ENCODE measurements around the gene NETO2. TPM values are rescaled to one million over a fixed set of nuclear protein-coding genes. Genes with fewer than 3 reads are reported as not detected.

Gene NETO2
- total and polyA plus RNA-seq, 2 of the 13 experiments (the other 11 are each of a cell fraction or from before 2014, with no cell fraction given) = 8.2 to 13.5 TPM

DNA sequence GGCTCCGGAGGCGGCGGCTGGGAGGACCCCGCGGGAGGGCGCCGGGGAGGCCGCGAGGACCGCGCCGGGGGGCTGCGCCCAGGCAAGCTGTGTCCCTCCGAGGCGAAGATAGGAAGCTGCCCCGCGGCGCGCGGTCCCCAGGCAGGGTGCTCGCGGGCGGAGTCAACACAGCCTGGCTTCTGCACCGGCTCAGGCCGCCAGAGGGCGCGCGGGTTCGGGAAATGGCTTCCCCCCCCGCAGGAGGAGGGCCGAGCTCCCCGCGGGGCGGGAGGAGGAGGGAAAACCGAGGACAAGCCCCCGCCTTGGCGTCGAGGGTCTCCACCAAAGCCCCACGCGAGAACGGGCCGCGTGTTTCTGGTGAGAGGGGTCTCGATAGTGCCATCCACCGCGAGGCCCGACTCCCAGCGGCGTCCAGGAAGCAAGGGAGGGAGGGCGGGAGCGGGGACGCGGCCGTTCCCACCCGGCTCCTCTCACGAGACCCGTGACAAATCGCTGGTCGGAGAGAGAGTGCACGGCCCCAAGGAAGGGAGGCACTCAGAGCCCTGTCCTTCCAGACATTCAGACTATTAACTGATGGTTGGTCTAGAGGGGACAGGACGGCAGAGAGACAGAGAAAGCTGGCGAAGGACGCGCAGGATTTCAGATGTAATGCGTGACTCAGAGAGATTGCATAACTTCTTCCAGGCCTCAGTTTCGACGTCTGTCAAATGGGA, 105.8 kb downstream of the NETO2 start (continued):
- TF ChIP-seq FOXK1 (CRISPR knock-in tag; IDR thresholded peaks at IDR 0.05; ENCODE audit: borderline replicate concordance, low read depth) = peak; percentile 24; the same call in 1 of the 2 replicates
- TF ChIP-seq ZNF780A (CRISPR knock-in tag; IDR thresholded peaks at IDR 0.05) = no peak
- no peak for TF ChIP-seq TCF7 (IDR thresholded peaks at IDR 0.05; ENCODE audit: low read depth)
- peak; percentile 52; the same call in 1 of the 2 replicates for TF ChIP-seq ZNF772 (CRISPR knock-in tag; IDR thresholded peaks at IDR 0.05)
- TF ChIP-seq MTF1 (CRISPR knock-in tag; IDR thresholded peaks at IDR 0.05) = no peak
- TF ChIP-seq AGO2 (optimal IDR thresholded peaks at IDR 0.05; ENCODE audit: low read depth, low read length) = no peak
- TF ChIP-seq, protein P1, sequence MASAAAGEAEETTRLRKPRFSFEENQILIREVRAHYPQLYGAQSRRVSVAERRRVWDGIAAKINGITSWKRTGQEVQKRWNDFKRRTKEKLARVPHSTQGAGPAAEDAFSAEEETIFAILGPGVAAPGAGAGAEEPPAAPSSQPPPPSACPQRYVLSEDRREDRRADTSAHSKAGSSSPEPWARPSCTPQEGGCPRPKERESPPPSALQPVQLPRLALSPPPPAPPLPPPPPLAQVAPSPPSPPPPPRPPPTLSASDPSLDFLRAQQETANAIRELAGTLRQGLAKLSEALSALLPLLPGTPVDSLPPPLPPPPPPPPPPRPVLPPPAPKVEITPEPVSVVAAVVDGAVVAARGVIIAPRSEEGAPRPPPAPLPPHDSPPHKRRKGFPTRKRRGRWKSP (CRISPR knock-in tag; IDR thresholded peaks at IDR 0.05) = no peak
- TF ChIP-seq, protein P2, sequence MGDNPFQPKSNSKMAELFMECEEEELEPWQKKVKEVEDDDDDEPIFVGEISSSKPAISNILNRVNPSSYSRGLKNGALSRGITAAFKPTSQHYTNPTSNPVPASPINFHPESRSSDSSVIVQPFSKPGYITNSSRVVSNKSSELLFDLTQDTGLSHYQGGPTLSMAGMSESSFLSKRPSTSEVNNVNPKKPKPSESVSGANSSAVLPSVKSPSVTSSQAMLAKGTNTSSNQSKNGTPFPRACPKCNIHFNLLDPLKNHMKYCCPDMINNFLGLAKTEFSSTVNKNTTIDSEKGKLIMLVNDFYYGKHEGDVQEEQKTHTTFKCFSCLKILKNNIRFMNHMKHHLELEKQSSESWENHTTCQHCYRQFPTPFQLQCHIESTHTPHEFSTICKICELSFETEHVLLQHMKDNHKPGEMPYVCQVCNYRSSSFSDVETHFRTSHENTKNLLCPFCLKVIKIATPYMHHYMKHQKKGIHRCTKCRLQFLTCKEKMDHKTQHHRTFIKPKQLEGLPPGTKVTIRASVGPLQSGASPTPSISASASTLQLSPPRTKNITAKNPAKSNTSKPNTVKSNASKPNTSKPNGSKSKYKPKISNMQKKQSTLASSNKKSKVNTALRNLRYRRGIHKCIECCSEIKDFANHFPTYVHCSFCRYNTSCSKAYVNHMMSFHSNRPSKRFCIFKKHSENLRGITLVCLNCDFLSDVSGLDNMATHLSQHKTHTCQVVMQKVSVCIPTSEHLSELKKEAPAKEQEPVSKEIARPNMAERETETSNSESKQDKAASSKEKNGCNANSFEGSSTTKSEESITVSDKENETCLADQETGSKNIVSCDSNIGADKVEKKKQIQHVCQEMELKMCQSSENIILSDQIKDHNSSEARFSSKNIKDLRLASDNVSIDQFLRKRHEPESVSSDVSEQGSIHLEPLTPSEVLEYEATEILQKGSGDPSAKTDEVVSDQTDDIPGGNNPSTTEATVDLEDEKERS (CRISPR knock-in tag; IDR thresholded peaks at IDR 0.05) = peak; percentile 50; the same call in 1 of the 2 replicates
- TF ChIP-seq TBL1XR1 (IDR thresholded peaks at IDR 0.05; ENCODE audit: borderline replicate concordance, low read length, partially characterized antibody) = no peak
- peak; percentile 84; the same call in 1 of the 2 replicates for TF ChIP-seq NR1H2 (CRISPR knock-in tag; IDR thresholded peaks at IDR 0.05; ENCODE audit: borderline replicate concordance, low read depth)
- 0 out of 2 replicates have a peak, but pooled peaks have one; percentile 48 for TF ChIP-seq NFKBIZ (CRISPR knock-in tag; IDR thresholded peaks at IDR 0.05)
- TF ChIP-seq ZNF44 (CRISPR knock-in tag; IDR thresholded peaks at IDR 0.05) = no peak
- TF ChIP-seq, protein P3, sequence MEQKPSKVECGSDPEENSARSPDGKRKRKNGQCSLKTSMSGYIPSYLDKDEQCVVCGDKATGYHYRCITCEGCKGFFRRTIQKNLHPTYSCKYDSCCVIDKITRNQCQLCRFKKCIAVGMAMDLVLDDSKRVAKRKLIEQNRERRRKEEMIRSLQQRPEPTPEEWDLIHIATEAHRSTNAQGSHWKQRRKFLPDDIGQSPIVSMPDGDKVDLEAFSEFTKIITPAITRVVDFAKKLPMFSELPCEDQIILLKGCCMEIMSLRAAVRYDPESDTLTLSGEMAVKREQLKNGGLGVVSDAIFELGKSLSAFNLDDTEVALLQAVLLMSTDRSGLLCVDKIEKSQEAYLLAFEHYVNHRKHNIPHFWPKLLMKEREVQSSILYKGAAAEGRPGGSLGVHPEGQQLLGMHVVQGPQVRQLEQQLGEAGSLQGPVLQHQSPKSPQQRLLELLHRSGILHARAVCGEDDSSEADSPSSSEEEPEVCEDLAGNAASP (CRISPR knock-in tag; IDR thresholded peaks at IDR 0.05; ENCODE audit: borderline replicate concordance) = peak; percentile 76; the same call in 1 of the 2 replicates
- TF ChIP-seq ZNF776 (CRISPR knock-in tag; IDR thresholded peaks at IDR 0.05) = peak; percentile 37; the same call in 1 of the 2 replicates
- TF ChIP-seq, protein P4, sequence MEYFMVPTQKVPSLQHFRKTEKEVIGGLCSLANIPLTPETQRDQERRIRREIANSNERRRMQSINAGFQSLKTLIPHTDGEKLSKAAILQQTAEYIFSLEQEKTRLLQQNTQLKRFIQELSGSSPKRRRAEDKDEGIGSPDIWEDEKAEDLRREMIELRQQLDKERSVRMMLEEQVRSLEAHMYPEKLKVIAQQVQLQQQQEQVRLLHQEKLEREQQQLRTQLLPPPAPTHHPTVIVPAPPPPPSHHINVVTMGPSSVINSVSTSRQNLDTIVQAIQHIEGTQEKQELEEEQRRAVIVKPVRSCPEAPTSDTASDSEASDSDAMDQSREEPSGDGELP (IDR thresholded peaks at IDR 0.05; ENCODE audit: borderline replicate concordance, low read depth) = peak; percentile 34; the same call in 1 of the 2 replicates
- peak; percentile 84; the same call in 1 of the 2 replicates for TF ChIP-seq HOXA5 (CRISPR knock-in tag; IDR thresholded peaks at IDR 0.05)
- TF ChIP-seq, protein P5, sequence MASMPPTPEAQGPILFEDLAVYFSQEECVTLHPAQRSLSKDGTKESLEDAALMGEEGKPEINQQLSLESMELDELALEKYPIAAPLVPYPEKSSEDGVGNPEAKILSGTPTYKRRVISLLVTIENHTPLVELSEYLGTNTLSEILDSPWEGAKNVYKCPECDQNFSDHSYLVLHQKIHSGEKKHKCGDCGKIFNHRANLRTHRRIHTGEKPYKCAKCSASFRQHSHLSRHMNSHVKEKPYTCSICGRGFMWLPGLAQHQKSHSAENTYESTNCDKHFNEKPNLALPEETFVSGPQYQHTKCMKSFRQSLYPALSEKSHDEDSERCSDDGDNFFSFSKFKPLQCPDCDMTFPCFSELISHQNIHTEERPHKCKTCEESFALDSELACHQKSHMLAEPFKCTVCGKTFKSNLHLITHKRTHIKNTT (CRISPR knock-in tag; IDR thresholded peaks at IDR 0.05) = no peak
- TF ChIP-seq ATAD3A (CRISPR knock-in tag; IDR thresholded peaks at IDR 0.05) = no peak
- TF ChIP-seq, protein P6, sequence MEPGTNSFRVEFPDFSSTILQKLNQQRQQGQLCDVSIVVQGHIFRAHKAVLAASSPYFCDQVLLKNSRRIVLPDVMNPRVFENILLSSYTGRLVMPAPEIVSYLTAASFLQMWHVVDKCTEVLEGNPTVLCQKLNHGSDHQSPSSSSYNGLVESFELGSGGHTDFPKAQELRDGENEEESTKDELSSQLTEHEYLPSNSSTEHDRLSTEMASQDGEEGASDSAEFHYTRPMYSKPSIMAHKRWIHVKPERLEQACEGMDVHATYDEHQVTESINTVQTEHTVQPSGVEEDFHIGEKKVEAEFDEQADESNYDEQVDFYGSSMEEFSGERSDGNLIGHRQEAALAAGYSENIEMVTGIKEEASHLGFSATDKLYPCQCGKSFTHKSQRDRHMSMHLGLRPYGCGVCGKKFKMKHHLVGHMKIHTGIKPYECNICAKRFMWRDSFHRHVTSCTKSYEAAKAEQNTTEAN (CRISPR knock-in tag; conservative IDR thresholded peaks at IDR 0.05) = peak; percentile 62; the same call in 1 of the 2 replicates
- TF ChIP-seq NR3C1 (CRISPR knock-in tag; IDR thresholded peaks at IDR 0.05) = no peak

Measured in HepG2 (cell line).